K562 (cell line): ENCODE data around the gene TEDC1. TPM values are rescaled to one million over a fixed set of nuclear protein-coding genes. Genes with fewer than 3 reads are reported as not detected.

Source experiments
- HCFC1 ChIP-seq: IDR thresholded peaks from 2 replicates; pipeline ENCODE4 v1.6.1; 2012; ENCODE audit warnings: low read depth, low read length, improper control_type of control experiment
- MAZ ChIP-seq, 2 experiments: fragments of 450-650 bp in 1 of 2; sonication (generic) in 1 of 2; formaldehyde crosslinking; IDR thresholded peaks in 1 of 2; conservative IDR thresholded peaks in 1 of 2; 2 replicates each; pipeline versions ENCODE4 v1.4.0 to v1.5.0; 2020; ENCODE audit warnings: mild to moderate bottlenecking in 1 of 2, missing genetic modification reagents in 1 of 2
- PHF21A ChIP-seq: fragments of 450-650 bp; IDR thresholded peaks from 2 replicates; pipeline ENCODE4 v1.6.1; 2017; ENCODE audit warnings: low read depth, borderline replicate concordance
- POLR2G ChIP-seq: fragments of 200-400 bp; formaldehyde crosslinking; IDR thresholded peaks from 2 replicates; pipeline ENCODE4 v1.6.1; 2017; ENCODE audit warnings: low read depth, mild to moderate bottlenecking, antibody characterized with exemption, low read length, moderate library complexity
- RBFOX2 ChIP-seq: fragments of 200-400 bp; formaldehyde crosslinking; IDR thresholded peaks from 2 replicates; pipeline ENCODE4 v1.6.1; 2017; ENCODE audit warnings: low read depth, mild to moderate bottlenecking, low read length, moderate library complexity
- RBM15 ChIP-seq: fragments of 200-400 bp; formaldehyde crosslinking; IDR thresholded peaks from 2 replicates; pipeline ENCODE4 v1.6.1; 2018; ENCODE audit warnings: mild to moderate bottlenecking, low read length, moderate library complexity; ENCODE audit not compliant: insufficient read depth
- RCOR1 ChIP-seq, 2 experiments: IDR thresholded peaks; 2 replicates each; pipeline ENCODE4 v1.6.1; 2012; ENCODE audit warnings: low read depth in 2 of 2, low read length in 2 of 2, borderline replicate concordance in 1 of 2, improper control_type of control experiment in 1 of 2
- RFX1 ChIP-seq: fragments of 450-650 bp; IDR thresholded peaks from 2 replicates; pipeline ENCODE4 v1.6.1; 2016; ENCODE audit warnings: mild to moderate bottlenecking, moderate library complexity
- SP2 ChIP-seq: IDR thresholded peaks from 2 replicates; pipeline ENCODE4 v1.6.1; 2011; ENCODE audit warnings: mild to moderate bottlenecking, low read depth, low read length, moderate library complexity; ENCODE audit not compliant: poor library complexity, severe bottlenecking; ENCODE audit errors: extremely low read depth
- ZFP30 ChIP-seq: fragments of 250-450 bp; sonication (Bioruptor Pico); IDR thresholded peaks from 2 replicates; pipeline ENCODE4 v1.8.0; 2022; ENCODE audit warnings: moderate library complexity, mild to moderate bottlenecking, inconsistent platforms, borderline replicate concordance
- ZNF175 ChIP-seq: fragments of 200-800 bp; sonication (Bioruptor generic); IDR thresholded peaks from 2 replicates; pipeline ENCODE4 v1.6.1; 2016; ENCODE audit warnings: low read depth, mild to moderate bottlenecking, missing genetic modification characterization, missing compliant biosample characterization
- ZNF408 ChIP-seq: fragments of 250-450 bp; sonication (Bioruptor Pico); IDR thresholded peaks from 2 replicates; pipeline ENCODE4 v1.4.0; 2020; ENCODE audit warnings: low read depth, mild to moderate bottlenecking, moderate library complexity
- ZNF589 ChIP-seq: fragments of 200-800 bp; sonication (Bioruptor generic); IDR thresholded peaks from 2 replicates; pipeline ENCODE4 v1.6.1; 2016; ENCODE audit warnings: low read depth, missing genetic modification characterization, missing compliant biosample characterization
- polyA plus RNA-seq, 8 experiments: library from polyadenylated mRNA; depleted of rRNA in 4 of 8; stranded (reverse) in 5 of 8; unstranded in 3 of 8; fragments of >200 nt; fragmentation: Nextera tagmentation in 2 of 8; fragmentation: Illumina TruSeq in 1 of 8; extraction: Ambion mirVana in 2 of 8; extraction: Trizol in 1 of 8; gene quantifications; 2 replicates each; pipeline versions ENCODE4 v1.2.1 to v1.2.3, GENCODE V29; 2011 to 2014; ENCODE audit warnings: inconsistent platforms in 1 of 8, missing spikeins in 1 of 8
- total RNA-seq, 7 experiments: library from RNA; depleted of rRNA in 6 of 7; stranded (reverse); fragments of >200 nt in 6 of 7; fragmentation: Illumina TruSeq in 2 of 7; extraction: Trizol in 2 of 7; gene quantifications; 2 replicates each; pipeline versions ENCODE4 v1.2.1 to v1.2.3, GENCODE V29; 2011 to 2021; ENCODE audit warnings: low replicate concordance in 1 of 7
- TF ChIP-seq, protein P1 (sequence below): fragments of 450-650 bp; formaldehyde crosslinking; IDR thresholded peaks from 2 replicates; pipeline ENCODE4 v1.4.0; 2022; ENCODE audit warnings: missing genetic modification characterization
- TF ChIP-seq, protein P2 (sequence below): fragments of 250-450 bp; sonication (Bioruptor Pico); IDR thresholded peaks from 2 replicates; pipeline ENCODE4 v1.5.0; 2020; ENCODE audit warnings: mild to moderate bottlenecking
- TF ChIP-seq, protein P3 (sequence below), 3 experiments: fragments of 200-800 bp in 1 of 3; fragments of 250-450 bp in 1 of 3; fragments of 450-650 bp in 1 of 3; sonication (Bioruptor Pico) in 1 of 3; sonication (Bioruptor generic) in 1 of 3; formaldehyde crosslinking in 1 of 3; IDR thresholded peaks; 2 replicates each; pipeline versions ENCODE4 v1.6.1 to v1.8.0; 2016 to 2022; ENCODE audit warnings: mild to moderate bottlenecking in 2 of 3, missing genetic modification characterization in 2 of 3, missing compliant biosample characterization in 1 of 3, moderate library complexity in 1 of 3
- TF ChIP-seq, protein P4 (sequence below): IDR thresholded peaks from 2 replicates; pipeline ENCODE4 v1.6.1; 2011; ENCODE audit warnings: borderline replicate concordance, low read depth, mild to moderate bottlenecking, moderate library complexity, low read length; ENCODE audit not compliant: insufficient read depth, poor library complexity, severe bottlenecking

The TEDC1 gene
- total and polyA plus RNA-seq, 9 of the 15 experiments (the other 6 are each of a cell fraction or from before 2014, with no cell fraction given), result 0.21 to 28.3 (median 5.9) TPM

DNA sequence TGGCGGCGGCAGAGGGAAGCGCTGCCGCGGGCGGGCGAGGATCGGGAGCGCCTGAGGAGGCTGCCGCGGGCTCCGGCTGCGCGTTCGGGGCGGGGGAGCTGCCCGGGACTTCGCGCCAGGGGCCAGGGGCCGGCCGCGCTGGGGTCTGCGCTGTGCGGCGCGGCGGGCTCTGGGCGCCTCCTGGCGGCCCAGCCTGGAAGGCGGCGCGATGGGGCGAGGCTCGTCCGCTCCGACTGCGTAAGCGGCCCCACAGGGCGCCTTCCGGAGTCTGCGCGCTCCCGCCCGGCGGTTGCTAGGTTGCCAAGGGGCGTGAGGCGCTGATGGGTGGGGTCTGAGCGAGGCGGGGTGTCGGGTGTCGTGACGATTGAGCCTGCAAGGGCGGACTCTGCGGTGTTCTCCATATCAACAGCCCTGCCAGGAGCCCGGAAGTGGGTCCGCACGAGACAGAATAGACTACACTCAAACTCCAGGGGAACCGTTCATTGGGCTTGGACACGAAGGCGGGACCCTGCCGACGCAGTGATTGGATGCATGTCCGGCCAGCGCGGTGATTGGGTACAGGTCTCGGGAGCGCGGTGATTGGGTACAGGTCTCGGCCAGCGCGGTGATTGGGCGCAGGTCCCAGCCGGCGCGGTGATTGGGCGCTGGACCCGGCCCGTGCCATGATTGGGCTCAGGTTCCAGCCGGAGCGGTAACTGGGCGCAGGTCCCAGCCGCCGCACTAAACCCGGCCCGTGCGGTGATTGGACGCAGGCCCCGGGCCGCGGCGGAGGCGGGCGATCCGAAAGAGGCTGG is at the start of gene TEDC1 (continued):
- TF ChIP-seq ZNF408 (CRISPR knock-in tag) (no peak), ZFP30 (CRISPR knock-in tag) (no peak), SP2 (peak; percentile 65), ZNF589 (CRISPR knock-in tag) (peak; percentile 96), ZNF175 (peak; percentile 95), RFX1 (peak; percentile 87), RBFOX2 (peak; percentile 84), PHF21A (0 out of 2 replicates have a peak, but pooled peaks have one; percentile 10), HCFC1 (peak; percentile 46), RCOR1 (IDR thresholded peaks at IDR 0.05; ENCODE audit: borderline replicate concordance in 1 of 2, low read depth in 2 of 2, low read length in 2 of 2) (peak in 1 of 2 experiments; percentile 12; a peak in 2 of 4 replicates), RBM15 (no peak), MAZ (CRISPR knock-in tag; conservative IDR thresholded peaks at IDR 0.05 in 1 of 2, IDR thresholded peaks at IDR 0.05 in 1 of 2) (peak; percentile 61 to 69; a peak in 2 of 4 replicates), POLR2G (peak; percentile 88)
- TF ChIP-seq, protein P1, sequence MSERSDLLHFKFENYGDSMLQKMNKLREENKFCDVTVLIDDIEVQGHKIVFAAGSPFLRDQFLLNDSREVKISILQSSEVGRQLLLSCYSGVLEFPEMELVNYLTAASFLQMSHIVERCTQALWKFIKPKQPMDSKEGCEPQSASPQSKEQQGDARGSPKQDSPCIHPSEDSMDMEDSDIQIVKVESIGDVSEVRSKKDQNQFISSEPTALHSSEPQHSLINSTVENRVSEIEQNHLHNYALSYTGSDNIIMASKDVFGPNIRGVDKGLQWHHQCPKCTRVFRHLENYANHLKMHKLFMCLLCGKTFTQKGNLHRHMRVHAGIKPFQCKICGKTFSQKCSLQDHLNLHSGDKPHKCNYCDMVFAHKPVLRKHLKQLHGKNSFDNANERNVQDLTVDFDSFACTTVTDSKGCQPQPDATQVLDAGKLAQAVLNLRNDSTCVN (CRISPR knock-in tag), result 0 out of 2 replicates have a peak, but pooled peaks have one; percentile 36
- TF ChIP-seq, protein P2, sequence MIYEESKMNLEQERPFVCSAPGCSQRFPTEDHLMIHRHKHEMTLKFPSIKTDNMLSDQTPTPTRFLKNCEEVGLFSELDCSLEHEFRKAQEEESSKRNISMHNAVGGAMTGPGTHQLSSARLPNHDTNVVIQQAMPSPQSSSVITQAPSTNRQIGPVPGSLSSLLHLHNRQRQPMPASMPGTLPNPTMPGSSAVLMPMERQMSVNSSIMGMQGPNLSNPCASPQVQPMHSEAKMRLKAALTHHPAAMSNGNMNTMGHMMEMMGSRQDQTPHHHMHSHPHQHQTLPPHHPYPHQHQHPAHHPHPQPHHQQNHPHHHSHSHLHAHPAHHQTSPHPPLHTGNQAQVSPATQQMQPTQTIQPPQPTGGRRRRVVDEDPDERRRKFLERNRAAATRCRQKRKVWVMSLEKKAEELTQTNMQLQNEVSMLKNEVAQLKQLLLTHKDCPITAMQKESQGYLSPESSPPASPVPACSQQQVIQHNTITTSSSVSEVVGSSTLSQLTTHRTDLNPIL (CRISPR knock-in tag), result no peak
- TF ChIP-seq, protein P3, sequence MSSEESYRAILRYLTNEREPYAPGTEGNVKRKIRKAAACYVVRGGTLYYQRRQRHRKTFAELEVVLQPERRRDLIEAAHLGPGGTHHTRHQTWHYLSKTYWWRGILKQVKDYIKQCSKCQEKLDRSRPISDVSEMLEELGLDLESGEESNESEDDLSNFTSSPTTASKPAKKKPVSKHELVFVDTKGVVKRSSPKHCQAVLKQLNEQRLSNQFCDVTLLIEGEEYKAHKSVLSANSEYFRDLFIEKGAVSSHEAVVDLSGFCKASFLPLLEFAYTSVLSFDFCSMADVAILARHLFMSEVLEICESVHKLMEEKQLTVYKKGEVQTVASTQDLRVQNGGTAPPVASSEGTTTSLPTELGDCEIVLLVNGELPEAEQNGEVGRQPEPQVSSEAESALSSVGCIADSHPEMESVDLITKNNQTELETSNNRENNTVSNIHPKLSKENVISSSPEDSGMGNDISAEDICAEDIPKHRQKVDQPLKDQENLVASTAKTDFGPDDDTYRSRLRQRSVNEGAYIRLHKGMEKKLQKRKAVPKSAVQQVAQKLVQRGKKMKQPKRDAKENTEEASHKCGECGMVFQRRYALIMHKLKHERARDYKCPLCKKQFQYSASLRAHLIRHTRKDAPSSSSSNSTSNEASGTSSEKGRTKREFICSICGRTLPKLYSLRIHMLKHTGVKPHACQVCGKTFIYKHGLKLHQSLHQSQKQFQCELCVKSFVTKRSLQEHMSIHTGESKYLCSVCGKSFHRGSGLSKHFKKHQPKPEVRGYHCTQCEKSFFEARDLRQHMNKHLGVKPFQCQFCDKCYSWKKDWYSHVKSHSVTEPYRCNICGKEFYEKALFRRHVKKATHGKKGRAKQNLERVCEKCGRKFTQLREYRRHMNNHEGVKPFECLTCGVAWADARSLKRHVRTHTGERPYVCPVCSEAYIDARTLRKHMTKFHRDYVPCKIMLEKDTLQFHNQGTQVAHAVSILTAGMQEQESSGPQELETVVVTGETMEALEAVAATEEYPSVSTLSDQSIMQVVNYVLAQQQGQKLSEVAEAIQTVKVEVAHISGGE (CRISPR knock-in tag; IDR thresholded peaks at IDR 0.05), result peak; percentile 92 to 99 (median 97)
- TF ChIP-seq, protein P4, sequence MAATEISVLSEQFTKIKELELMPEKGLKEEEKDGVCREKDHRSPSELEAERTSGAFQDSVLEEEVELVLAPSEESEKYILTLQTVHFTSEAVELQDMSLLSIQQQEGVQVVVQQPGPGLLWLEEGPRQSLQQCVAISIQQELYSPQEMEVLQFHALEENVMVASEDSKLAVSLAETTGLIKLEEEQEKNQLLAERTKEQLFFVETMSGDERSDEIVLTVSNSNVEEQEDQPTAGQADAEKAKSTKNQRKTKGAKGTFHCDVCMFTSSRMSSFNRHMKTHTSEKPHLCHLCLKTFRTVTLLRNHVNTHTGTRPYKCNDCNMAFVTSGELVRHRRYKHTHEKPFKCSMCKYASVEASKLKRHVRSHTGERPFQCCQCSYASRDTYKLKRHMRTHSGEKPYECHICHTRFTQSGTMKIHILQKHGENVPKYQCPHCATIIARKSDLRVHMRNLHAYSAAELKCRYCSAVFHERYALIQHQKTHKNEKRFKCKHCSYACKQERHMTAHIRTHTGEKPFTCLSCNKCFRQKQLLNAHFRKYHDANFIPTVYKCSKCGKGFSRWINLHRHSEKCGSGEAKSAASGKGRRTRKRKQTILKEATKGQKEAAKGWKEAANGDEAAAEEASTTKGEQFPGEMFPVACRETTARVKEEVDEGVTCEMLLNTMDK, result peak; percentile 96
